NCI-H2107 treated with DMSO at 0.1 percent for 48 hours (cell line): Measurements from ENCODE around the gene PIK3CG.
"Not testable (repeated sequence)": the region's sequence is repeated elsewhere in the genome, so short reads cannot be mapped to it uniquely, and the experiment has no call there.

Source experiments
- DNase-seq: peaks from one replicate; lab custom pipeline; 2025; ENCODE audit not compliant: unreplicated experiment; lab: John Stamatoyannopoulos, UW

Gene PIK3CG

GRCh38 chr7:106885652-106886051 lies 20.6 kb downstream of the PIK3CG start:
- DNase-seq: no peak

DNA sequence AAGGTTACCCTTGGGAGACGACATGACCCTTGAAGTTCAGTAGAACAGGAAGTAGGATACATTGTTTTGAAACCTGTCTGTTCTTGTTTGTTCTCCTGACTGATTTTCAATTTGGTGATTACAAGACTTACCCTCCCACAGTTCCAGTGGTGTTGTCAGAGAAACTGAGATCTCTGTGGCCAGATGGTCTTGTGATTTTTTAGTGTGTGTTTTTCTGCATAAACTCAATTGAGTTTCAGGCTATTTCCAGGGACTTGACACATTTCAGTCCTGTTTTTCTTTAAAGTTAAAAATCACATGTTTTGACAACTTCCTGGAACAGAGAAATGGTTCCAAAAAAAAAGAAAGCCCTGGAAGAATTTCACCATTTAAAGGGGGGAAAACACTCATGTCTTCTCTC lies 22.3 kb downstream of the PIK3CG start:
- DNase-seq: no peak

- DNase-seq: no peak
These were observed 23.1 kb downstream of the PIK3CG start for GRCh38 chr7:106888204-106888603.

DNA sequence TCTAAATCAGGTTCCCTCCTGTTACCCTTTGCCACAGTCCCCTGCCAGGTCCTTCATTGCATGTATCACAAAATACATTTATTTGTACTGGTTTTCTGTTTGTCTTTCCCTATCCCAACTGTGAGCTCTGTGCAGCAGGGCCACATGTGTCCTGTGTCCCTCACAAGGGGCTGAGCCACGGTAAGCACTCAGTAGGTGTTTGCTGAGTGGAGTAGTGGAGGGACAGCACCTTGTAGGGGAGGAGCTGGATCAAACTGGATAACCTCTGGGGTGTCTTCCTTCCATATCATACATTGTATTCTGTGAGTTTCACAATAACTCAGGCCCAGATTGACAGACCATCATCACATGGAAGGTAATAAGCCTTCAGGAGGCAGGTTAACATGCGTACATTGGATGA lies 25.9 kb downstream of the PIK3CG start:
- no peak for DNase-seq

DNA sequence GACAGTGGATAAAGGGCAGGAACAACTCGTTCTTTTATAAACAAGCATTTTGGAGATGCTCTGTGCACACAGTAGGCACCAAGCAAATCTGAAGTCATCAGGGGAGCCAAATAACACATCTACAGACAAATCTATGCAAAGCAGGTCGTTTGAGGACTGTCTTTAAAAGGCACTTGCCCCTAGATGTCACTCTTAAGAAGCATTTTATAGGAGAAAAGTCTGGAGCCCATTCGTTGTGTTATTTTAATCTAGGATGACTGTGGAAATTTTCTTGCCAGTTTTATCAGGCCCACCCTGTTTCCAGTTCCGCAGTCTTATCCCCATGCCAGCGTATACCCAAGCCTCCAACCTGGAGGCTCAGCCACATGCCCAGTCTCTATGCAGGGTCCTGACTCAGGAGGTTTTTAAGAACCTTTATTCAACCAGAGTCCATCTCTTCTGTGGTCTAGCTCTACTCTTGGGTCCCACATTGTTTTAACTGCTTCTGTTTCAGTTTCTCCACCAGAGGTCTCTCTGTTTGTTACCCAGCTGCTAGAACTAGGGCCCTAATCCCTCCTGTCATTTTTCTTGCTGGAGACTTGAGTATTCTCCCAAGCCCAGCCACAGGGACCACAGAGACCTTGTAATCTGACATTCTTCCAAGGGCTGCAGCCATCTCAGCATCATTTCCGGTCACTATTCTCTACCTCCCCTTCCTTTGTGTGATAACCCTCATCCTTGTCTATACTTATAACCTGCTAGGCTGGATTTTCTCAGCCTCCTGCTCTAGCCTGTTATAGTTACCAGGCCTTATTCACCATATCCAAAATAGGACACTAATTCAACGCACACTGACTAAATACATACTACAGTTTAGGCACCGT lies 26.7 kb downstream of the PIK3CG start:
- no peak for DNase-seq

DNA sequence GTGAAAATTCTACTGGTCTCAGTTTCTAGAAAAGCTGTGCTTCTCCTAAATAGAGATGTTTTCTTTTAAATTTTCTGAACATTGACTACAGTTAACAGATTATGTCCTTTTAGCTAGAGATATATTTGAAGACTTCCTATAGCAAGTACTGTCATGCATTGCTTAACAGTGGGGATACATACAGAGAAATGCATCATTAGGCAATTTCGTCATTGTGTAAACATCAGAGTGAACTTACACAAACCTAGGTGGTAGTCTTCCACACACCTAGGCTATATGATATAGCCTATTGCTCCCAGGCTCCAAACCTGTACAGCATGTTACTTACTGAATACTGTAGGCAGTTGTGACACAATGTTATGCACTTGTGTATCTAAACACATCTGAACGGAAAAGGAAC lies 28.5 kb downstream of the PIK3CG start:
- DNase-seq: no peak

- DNase-seq: no peak
These were observed 30.3 kb downstream of the PIK3CG start for GRCh38 chr7:106895246-106895864.

GRCh38 chr7:106896231-106896630 lies 31.1 kb downstream of the PIK3CG start:
- no peak for DNase-seq

GRCh38 chr7:106897553-106897952 lies 32.5 kb downstream of the PIK3CG start:
- DNase-seq: not testable (repeated sequence)

- not testable (repeated sequence) for DNase-seq
These were observed 33.9 kb downstream of the PIK3CG start for GRCh38 chr7:106898967-106899366.

GRCh38 chr7:106901828-106902441 lies 36.9 kb downstream of the PIK3CG start:
- DNase-seq: no peak

DNA sequence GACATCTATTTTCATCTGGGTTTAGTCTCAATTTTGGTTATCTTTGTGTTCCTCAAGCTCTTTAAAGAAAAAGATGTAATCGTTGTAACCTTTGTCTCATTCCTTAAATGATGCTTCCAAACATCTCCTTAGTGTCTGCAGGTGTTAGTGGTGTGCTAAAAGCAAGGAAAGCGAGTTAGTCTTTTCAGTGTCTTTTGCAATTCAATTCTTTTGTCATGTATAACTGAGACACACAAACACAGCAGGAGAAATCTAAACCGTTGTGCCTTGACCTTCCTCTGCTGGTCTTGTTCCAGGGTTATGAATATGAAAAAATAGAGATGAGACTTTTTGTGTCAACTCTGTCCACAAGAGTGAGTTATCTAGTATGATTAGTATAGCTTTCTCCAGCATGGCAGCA lies 40.7 kb downstream of the PIK3CG start:
- DNase-seq: no peak

DNA sequence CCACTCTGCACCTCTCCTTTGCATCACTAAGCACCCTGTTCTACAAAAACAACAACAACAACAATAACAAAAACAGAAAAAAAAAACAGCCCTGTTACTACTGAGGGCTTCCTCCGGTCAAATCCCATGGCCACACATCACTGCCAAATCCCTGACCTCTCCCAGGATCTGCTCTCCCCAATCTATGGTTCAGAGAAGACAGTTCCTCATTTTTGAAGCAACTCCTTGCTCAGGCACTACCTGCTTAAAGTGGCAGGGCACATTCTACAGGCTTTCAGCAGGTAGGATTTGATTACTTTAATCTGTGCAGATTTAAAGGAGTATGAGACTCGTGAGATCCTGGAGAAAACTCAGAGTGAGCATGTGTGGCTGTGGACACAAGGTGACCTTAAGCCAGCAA lies 46.9 kb downstream of the PIK3CG start:
- DNase-seq: no peak

- no peak for DNase-seq
These were observed 49.0 kb downstream of the PIK3CG start for GRCh38 chr7:106914018-106914607.

DNA sequence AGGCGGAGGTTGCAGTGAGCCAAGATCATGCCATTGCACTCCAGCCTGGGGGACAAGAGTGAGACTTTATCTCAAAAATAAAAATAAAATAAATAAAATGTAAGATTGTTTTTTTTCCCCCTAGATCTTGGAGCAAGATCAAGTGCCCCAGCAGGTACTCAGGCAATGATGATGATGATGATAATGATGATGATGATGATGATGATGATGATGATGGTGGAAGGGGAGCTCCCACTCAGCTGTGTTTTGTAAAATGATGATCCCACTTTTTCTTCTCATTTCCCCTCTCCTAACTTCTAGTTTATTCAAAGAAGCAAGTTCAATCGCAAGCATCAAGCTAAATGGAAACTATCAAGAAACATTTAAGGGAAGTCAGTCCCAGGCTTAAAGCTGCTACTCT lies 50.3 kb downstream of the PIK3CG start:
- no peak for DNase-seq

DNA sequence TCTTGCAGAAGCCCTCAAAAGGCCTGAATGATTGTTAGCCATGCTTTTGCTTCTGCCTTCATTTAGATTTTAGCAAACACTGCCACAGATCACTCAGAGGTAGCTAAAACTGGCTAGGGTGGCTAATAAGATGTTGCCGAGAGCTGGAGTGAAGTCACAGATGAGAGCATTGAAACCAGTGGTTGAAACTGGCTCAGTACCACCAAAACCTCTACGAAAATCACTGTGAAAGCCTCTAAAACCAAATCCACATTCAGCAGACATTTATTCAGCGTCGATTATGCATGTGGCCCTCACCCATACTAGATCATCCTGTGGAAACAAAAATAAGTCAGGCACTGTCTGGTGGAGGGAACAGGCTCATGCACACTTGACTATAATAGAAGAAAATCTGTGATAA lies 50.8 kb downstream of the PIK3CG start:
- no peak for DNase-seq

GRCh38 chr7:106916679-106917078 lies 51.6 kb downstream of the PIK3CG start:
- DNase-seq: no peak

DNA sequence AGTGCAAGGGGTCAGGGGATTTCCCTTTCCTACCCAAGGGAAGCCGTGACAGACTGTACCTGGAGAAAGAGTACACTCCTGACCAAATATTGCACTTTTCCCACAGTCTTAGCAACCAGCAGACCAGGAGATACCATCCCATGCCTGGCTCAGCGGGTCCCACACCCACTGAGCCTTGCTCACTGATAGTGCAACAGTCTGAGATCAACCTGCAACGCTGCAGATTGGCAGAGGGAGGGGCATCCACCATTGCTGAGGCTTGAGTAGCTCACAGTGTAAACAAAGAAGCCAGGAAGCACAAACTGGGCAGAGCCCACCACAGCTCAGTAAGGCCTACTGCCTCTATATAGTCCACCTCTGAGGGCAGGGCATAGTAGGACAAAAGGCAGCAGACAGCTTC lies 53.9 kb downstream of the PIK3CG start:
- no peak for DNase-seq

DNA sequence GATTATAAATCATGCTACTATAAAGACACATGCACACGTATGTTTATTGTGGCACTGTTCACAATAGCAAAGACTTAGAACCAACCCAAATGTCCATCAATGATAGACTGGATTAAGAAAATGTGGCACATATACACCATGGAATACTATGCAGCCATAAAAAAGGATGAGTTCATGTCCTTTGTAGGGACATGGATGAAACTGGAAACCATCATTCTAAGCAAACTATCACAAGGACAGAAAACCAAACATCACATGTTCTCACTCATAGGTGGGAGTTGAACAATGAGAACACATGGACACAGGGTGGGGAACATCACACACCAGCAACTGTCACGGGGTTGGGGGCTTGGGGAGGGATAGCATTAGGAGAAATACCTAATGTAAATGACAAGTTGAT lies 59.4 kb downstream of the PIK3CG start:
- not testable (repeated sequence) for DNase-seq

DNA sequence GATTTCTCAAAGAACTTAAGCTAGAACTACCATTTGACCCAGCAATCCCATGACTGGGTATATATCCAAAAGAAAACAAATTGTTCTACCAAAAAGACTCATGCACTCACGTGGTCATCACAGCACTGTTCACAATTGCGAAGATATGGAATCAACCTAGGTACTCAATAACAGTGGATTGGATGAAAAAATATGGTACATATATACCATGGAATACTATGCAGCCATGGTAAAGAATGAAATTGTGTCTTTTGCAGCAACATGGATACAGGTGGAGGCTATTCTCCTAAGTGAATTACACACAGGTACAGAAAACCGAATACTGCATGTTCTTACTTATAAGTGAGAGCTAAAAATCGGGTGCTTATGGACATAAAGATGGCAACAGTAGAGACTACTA lies 61.8 kb downstream of the PIK3CG start:
- DNase-seq: no peak

DNA sequence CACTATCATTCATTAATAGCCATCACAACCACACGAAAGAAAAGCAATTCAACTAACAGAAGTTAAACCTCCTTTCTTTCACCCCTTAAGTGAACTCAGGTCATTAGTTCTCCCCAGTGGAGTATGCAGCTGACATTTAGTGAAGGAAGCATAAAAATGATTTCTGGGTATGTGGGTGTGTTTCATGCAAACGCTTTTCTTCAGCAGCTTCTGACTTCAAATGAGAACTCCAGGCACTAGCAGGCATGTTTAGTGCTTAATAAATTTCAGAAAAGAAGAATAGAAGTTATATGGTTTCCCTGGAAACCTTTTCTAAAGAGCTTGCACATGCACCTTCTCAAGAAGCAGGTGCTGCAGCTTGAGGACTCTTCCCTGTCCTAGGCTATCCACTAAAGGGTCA lies 62.5 kb downstream of the PIK3CG start:
- no peak for DNase-seq

GRCh38 chr7:106929616-106930015 lies 64.5 kb downstream of the PIK3CG start:
- DNase-seq: not testable (repeated sequence)
